HG03457 (cell line): ENCODE results near the gene ULK4.
"Not testable (repeated sequence)": the region's sequence is repeated elsewhere in the genome, so short reads cannot be mapped to it uniquely, and the experiment has no call there.

Source experiments
- ATAC-seq: cut with Tn5 transposase; IDR thresholded peaks from one replicate; pipeline ENCODE4 v1.9.1; 2021; ENCODE audit warnings: moderate number of reproducible peaks; ENCODE audit not compliant: unreplicated experiment

ULK4 gene

DNA sequence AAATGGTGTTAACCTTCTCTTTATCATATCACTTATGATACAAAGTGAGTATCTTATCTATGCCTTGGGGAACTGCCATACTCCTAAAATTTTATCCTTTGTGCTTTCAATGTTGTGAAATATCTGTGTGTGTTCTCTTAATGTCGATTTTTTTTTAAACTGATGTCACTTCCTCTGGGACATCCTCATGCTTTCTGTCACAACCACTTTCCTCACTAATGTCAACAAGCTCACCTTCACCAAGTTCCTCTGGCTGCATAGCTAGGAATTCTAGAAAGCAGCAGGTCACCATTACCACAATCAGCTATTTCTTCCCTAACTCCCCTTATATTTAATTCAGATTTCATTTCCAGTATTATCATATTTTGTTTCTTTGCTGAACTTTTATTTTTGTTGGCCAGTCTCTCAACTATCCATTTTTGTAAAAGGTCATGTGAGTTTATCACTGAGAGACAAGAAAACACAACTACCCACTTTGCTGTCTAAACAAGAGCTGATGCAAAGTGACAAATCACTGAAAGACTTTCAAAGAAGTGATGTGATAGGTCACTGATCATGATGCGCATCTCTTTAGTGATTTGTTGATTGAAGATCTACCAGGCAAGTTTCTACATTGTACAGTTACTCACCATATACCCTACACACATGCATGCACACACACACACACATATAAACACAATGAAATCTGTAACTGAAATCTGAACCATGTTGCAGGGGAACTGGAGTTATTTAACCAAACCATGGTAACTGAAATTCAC lies 369.0 kb downstream of the ULK4 start:
- no peak for ATAC-seq

DNA sequence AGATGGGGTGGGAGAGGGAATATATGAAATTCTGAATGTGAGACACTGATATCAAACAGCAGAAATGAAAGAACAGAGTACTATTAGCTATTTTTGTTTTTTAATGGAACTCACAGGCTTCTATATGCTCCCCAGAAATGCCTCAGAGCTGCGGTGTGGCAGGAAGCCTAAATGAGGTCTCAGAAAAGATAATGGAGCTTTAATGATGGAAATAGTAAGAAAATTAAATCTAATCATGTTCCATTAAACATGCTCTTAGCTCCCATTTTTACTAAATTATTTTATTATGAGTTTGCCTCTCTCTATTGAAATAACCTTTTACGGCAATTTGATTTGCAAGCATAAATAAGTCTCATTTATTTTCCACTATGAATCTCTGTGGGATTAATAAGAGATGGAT lies 378.9 kb downstream of the ULK4 start:
- ATAC-seq = no peak

GRCh38 chr3:41581700-41582099 lies 380.2 kb downstream of the ULK4 start:
- ATAC-seq = peak; percentile 97

GRCh38 chr3:41580274-41580959 lies 381.5 kb downstream of the ULK4 start:
- no peak for ATAC-seq

DNA sequence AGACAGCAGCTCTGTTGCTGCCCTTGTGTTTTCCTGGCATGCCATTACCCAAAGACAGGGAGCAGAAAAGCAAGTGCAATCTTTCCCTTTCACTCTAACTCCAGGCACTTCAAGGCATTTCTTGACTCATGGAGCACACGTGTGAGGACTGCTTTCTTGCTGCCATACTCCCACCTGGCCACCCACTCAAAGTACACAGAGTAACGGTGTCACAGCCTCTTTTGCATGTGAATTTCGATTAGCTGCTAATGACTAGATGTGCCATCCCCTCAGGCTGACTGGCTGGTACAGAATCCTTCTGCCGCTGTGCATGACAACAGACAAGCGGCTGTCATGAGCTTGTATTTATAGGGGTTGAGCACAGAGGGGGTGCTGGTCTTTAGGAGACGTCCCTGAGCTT lies 382.0 kb downstream of the ULK4 start:
- no peak for ATAC-seq

DNA sequence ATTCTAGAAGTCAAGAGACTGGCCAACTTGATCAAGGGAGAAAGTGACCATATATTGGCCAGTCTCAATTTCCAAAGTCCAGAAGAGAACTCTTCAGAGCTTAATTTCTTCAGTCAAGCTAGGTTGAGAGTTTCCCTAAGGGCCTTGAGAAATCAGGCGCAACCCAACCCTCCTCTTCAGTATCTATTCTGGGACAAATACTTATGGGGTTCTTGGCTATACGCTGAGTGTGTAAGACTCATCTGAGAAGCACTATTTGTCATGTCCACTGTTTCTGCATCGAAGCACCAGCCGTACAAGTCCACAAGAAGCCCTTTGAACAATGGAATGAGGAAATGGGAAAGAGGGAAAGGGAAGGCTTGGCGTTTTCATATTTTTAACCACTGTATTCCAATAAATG lies 383.1 kb downstream of the ULK4 start:
- ATAC-seq = no peak

DNA sequence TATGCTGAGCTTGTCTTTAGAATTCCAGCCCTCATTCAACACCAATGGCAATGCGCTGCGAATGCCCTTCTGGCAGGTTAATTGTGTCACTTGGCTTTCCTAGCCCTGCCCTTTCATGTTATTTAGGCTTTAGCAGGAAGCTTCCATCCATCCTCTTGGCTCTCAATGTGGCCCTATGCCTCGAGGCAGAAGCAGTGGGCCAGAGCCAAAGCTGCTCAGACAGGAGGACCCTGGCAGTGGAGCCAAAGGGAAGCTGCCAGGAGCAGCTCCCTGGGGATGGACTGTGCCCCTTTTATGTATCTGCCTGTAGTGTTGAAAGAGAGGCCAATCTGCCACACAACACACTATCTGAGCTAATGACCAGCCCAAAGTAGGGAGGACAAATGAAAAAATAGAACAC lies 386.2 kb downstream of the ULK4 start:
- ATAC-seq = no peak

- ATAC-seq = no peak
Measured at GRCh38 chr3:41574900-41575299, 387.0 kb downstream of the ULK4 start.

- no peak for ATAC-seq
Measured at GRCh38 chr3:41573591-41573990, 388.3 kb downstream of the ULK4 start.

DNA sequence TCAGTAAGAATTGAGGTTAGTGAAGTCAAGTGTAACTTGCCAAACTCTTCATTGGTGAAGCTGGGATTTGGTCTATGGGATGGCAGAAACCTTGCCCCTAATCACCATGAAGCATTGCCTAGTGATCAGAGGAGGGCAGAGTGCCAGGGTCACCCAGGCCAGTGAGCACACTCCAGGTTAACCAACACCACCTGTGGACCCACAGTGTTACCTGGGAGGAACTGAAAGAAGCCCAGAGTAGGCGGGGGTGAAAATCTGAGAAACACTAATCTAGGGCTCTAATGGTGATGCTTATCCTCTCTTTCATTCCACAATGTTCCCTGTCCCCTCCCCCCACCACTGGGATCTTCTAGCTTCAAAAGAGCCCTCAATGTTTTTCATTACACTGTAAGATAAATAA lies 389.8 kb downstream of the ULK4 start:
- no peak for ATAC-seq

GRCh38 chr3:41569632-41570305 lies 392.1 kb downstream of the ULK4 start:
- ATAC-seq = no peak

- no peak for ATAC-seq
Measured at GRCh38 chr3:41565948-41566514, 395.9 kb downstream of the ULK4 start.

DNA sequence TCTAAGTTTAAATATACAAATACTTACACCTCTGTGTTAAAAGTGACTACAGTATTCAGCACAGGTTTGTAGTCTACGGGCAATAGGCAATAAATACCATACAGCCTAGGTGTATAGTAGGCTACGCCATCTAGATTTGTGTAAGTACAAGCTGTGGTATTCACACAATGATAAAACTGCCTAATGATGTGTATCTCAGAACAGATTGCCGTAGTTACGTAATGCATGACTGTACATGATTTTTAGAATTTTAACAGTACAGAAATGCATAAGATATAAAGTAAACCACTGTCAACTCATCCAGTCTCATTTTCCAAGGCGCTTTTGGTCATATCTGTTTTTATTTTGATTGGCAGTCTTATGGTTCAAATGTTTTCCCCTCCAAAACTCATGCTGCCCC lies 396.9 kb downstream of the ULK4 start:
- ATAC-seq = no peak

GRCh38 chr3:41556245-41556644 lies 405.7 kb downstream of the ULK4 start:
- ATAC-seq = not testable (repeated sequence)

- ATAC-seq = no peak
Measured at GRCh38 chr3:41532976-41533375, 428.9 kb downstream of the ULK4 start.

DNA sequence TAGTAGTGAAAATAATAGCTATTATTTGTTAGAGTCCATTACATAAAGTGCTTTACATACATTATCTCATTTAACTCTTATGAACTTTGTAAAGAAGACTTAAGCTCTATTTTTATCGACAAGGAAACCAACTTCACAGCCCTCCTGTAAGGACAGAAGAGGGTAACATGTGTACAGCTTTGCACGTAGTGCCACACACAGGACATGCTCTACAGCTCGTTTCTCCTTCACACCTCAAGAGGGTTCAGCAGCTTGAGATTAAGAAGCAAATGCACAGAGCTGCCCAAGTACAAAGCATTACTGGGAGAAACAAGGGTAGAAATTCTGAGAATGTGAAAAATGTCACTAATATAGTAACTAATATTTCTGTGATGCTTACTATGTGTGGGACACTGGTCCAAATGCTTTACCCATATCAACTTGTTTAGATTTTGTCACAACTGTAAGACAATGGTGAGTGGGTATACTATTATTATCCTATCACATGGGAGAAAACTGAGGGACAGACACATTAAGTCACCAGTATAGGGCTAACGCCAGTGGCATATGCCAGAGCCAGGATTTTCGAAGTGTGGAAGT lies 434.8 kb downstream of the ULK4 start:
- no peak for ATAC-seq

DNA sequence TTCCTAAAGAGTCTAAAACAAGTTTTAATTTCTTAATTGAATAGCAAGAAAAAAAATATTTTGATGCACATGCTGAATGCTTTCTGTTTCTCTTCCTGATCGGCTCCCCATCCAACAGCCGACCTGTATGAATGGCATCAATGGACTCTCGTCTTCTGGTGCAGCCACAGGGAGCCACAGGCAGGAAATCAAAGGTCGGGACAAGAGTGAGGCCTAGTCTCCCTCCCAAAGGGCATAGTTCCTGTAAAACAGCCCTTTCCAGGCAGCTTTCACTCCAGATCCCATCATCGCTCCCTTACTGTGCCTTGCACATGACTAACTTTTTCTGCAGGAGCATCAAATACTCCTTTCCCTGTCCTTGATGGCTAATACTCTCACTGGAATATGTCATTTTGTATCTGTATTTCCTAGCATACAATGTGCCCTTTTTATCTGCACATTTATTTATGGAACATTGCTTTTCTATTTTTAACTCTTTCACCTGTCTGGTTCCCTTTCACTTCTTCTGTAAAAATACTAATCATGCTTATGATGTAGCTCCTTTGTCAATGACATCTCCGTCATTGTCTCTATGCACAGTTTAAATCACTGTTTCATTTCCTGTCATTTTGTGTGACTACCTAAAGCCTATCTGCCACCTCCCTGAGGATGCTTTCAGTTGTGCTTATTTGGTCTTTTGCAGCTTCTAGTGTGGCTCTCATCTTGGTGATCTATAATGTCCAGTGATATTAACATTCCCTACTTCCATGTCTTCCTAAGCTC lies 436.4 kb downstream of the ULK4 start:
- ATAC-seq = no peak

- no peak for ATAC-seq
Measured at GRCh38 chr3:41523897-41524296, 438.0 kb downstream of the ULK4 start.

GRCh38 chr3:41522612-41523011 lies 439.3 kb downstream of the ULK4 start:
- peak; percentile 65 for ATAC-seq

- no peak for ATAC-seq
Measured at GRCh38 chr3:41521010-41521655, 440.8 kb downstream of the ULK4 start.
